Measurements from ENCODE around the gene KCNQ5.
"Not testable (repeated sequence)": the region's sequence is repeated elsewhere in the genome, so short reads cannot be mapped to it uniquely, and the experiment has no call there.

- TF ChIP-seq, protein P1, sequence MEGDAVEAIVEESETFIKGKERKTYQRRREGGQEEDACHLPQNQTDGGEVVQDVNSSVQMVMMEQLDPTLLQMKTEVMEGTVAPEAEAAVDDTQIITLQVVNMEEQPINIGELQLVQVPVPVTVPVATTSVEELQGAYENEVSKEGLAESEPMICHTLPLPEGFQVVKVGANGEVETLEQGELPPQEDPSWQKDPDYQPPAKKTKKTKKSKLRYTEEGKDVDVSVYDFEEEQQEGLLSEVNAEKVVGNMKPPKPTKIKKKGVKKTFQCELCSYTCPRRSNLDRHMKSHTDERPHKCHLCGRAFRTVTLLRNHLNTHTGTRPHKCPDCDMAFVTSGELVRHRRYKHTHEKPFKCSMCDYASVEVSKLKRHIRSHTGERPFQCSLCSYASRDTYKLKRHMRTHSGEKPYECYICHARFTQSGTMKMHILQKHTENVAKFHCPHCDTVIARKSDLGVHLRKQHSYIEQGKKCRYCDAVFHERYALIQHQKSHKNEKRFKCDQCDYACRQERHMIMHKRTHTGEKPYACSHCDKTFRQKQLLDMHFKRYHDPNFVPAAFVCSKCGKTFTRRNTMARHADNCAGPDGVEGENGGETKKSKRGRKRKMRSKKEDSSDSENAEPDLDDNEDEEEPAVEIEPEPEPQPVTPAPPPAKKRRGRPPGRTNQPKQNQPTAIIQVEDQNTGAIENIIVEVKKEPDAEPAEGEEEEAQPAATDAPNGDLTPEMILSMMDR (IDR thresholded peaks at IDR 0.05; ENCODE audit: low read depth, low read length): not testable (repeated sequence)
- TF ChIP-seq EZH2phosphoT487 (IDR thresholded peaks at IDR 0.05; ENCODE audit: low read depth): not testable (repeated sequence)
Observed at GRCh38 chr6:72984189-72984831, 362.4 kb downstream of the KCNQ5 start.
